HG03095 (cell line): ENCODE results near the gene CCL4.
A peak's percentile ranks its signal among the peaks of the same experiment; 100 is the strongest.
"Not testable (repeated sequence)": the region's sequence is repeated elsewhere in the genome, so short reads cannot be mapped to it uniquely, and the experiment has no call there.

Experiments used
- ATAC-seq: cut with Tn5 transposase; IDR thresholded peaks from one replicate; pipeline ENCODE4 v1.9.1; 2021; ENCODE audit warnings: moderate library complexity; ENCODE audit not compliant: unreplicated experiment

Gene CCL4

DNA sequence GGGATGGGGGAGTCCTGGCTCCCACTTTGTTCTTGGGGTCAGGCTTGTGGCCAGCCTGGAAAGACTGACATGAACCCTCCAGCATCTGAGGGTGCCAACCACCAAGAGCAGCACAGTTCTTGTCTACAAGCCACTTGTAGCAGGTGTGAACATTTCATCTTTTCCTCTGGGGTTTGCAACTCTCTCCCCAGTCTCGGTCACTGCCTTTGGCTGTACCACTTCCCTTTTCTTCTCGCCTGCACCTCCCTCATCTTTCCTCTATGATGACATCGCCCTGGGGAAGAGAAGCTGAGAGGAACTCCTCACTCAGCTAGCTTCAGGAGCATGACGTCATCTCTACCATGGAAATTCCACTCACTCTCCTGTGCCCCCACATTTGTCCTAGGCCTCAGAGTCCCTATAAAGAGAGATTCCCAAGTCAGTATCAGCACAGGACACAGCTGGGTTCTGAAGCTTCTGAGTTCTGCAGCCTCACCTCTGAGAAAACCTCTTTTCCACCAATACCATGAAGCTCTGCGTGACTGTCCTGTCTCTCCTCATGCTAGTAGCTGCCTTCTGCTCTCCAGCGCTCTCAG is at the start of gene CCL4:
TSS of gene CCL4 (plus strand) at position 427 of the 575 bp plus-strand sequence. CDS start at position 506, 79 bp downstream.
- peak; percentile 72 for ATAC-seq

GRCh38 chr17:36055171-36055570 is 48.5 kb upstream of the CCL4 start:
- no peak for ATAC-seq

DNA sequence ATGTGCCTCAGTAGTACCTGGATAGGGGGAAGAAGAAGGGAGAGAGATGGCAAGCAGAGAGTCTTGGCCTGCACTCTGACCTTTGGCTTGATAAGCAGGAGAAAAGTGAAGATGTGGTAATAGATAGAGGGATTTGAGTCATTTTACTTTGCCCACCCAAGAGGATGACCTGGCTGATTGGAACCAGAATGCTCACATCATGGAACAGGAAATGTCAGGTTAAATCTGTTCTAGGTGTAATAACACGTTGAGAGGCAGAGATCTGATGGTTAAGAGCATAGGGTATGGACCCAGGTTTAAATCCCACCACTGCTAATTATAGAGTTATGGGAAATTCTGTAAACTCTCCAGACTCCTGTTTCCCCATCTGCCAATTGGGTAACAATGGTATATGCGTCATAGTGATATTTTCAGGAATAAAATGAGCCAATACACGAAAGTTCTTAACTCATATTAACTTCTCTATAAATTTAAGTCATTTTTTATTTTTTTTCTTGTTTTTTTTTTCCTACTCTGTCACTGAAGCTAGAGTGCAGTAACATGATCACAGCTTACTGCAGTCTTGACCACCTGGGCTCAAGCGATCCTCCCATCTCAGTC is 47.6 kb upstream of the CCL4 start:
- ATAC-seq: no peak

- no peak for ATAC-seq
Measured at GRCh38 chr17:36057911-36058310, 45.7 kb upstream of the CCL4 start.

DNA sequence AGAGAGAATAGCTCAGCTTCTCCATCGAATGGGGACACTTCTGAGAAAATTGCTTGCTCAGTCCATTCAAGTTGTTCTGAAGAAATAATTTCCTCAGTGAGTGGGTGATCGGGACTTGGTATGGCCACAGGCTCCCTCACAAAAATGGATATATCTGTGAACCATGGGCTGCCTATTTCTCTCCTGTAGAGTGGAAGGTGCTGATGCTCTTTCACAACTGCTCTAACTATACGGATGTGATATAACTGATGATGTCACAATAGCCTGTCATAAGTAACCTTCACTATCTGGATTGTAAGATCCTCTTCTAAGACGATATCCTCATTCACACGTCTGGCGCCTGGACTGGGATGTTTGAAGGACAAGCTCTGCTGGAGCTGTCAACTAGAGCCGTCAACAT is 44.2 kb upstream of the CCL4 start:
- no peak for ATAC-seq

DNA sequence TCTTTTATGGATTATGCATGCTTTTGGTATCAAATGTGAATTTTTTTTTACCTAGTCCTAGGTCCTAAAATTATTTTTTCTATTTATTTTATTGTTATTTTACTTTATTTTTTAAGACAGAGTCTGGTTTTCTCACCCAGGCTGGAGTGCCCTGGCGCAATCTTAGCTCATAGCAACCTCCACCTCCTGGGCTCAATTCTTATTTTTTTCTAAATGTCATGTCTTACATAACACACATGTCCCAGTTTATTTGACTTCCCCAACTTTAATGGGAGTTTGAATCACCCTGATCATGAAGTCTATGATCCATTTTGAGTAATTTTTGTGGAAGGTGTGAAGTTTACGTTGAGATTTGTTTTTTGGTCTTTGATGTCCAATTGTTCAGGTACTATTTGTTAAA is 42.8 kb upstream of the CCL4 start:
- no peak for ATAC-seq

DNA sequence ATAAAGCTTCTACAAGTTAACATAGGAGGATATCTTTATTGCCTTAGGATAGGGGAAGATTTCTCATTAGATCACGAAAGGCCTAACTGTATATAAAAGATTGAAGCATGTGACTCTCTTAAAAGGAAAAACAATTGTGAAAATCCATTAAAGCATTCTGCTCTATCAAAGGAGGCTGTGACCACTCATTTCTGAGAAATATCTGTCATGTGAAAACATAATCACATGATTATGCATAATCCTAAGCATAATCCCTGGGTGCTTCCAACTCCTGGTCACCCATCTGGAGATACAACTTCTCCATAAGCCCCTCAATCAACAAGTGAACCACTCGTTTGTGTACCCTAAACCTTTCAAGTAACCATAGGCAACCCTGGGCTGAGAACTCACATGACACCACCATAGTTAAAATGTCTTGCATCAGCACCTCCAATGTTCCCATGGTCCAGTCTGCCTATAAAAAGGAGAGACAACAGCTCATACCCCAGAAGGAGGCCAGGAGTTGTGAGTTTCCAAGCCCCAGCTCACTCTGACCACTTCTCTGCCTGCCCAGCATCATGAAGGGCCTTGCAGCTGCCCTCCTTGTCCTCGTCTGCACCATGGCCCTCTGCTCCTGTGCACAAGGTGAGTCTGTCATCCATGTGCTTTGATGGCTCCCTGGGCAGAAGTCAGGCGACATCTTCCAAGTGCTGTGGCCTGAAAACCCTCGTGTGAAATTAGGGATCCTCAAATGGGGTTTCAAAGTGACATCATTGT is 39.7 kb upstream of the CCL4 start, which contains the start of gene CCL18:
TSS of gene CCL18 (plus strand) at position 487 of the 756 bp plus-strand sequence. CDS start at position 558, 71 bp downstream.
- ATAC-seq: no peak

DNA sequence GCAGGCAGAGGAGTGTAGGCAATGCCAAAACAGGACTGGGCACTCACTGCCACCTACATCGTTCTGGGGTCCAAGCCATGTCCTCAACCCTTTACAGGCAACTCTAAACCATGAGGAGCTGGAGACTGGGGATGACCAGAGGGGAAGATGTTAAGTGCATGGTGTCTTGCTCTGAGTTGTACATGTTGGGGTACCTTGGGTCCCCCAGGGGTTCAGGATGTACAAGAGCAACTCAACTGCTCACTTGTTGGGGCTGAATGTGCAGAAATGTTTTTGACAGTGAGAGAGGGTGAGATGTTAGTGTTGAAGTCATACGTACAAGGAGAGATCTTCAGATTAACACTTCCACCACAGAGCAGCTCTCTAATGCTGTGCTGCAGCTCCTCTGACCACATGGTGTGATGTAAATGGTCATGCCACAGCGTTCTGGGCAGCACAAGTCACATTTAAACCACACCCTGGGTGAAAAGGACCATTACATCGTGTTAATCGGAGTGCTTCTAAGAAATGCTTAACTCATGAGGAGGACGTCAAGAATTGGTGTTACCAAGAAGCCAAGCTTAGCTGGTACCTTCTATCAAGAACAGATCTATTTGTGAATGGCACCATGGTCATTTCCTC is 37.2 kb upstream of the CCL4 start:
- ATAC-seq: no peak

DNA sequence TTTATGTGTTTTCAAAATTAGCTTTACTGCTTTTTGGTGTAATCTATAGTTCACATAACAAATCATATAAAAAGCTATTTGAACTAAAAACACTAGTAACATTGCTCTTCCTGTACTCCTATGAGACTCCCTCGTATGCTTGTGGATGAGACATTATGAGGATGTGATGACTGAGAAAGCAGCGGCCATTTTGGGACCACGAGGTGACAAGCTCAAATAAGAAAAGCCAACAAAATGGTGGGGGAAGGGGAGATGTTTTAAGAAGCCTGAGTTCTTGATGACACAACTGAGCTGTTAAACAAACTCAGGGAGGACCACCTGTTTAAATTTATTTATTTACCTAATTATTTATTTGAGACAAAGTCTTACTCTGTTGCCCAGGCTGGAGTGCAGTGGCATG is 35.1 kb upstream of the CCL4 start:
- ATAC-seq: no peak

DNA sequence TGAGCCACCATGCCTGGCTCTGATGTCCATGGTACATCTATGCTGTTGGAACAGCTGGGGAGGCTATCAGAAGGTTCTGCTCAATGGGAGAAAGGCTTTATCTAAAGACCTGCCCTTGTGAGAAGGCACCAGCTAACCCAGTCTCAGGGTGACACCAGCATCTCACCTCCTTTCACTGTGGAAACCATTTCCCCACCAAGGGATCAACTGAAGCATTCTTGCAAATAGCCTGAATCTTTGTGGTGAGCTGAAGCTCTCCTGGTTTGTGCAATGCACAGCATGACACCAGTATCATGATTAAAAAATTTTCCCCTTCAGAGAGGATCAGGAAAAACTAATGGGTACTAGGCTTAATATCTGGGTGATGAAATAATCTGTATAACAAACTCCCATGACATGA is 34.5 kb upstream of the CCL4 start:
- no peak for ATAC-seq

GRCh38 chr17:36070427-36070826 is 33.2 kb upstream of the CCL4 start:
- ATAC-seq: no peak

DNA sequence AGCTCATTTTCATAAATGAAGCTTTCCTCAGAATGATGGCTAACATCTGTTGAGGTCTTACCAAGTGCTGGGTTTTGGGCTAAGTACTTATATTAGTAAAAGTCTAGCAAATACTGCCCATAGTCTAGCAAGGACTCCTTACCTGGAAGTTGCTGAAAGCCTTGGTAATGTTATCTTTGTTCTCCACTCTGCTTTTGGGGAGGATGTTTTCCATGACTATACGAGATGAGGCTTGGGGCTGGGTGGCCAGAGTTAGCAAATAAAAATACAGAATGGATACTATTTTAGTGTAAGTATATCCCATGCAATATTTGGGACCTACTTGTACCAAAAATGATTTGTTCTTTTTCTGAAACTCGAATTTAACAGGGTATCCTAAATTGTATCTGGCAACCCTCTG is 31.9 kb upstream of the CCL4 start:
- no peak for ATAC-seq

GRCh38 chr17:36072431-36073121 is 31.1 kb upstream of the CCL4 start:
- peak; percentile 50 for ATAC-seq

GRCh38 chr17:36074365-36074764 is 29.3 kb upstream of the CCL4 start:
- ATAC-seq: no peak

DNA sequence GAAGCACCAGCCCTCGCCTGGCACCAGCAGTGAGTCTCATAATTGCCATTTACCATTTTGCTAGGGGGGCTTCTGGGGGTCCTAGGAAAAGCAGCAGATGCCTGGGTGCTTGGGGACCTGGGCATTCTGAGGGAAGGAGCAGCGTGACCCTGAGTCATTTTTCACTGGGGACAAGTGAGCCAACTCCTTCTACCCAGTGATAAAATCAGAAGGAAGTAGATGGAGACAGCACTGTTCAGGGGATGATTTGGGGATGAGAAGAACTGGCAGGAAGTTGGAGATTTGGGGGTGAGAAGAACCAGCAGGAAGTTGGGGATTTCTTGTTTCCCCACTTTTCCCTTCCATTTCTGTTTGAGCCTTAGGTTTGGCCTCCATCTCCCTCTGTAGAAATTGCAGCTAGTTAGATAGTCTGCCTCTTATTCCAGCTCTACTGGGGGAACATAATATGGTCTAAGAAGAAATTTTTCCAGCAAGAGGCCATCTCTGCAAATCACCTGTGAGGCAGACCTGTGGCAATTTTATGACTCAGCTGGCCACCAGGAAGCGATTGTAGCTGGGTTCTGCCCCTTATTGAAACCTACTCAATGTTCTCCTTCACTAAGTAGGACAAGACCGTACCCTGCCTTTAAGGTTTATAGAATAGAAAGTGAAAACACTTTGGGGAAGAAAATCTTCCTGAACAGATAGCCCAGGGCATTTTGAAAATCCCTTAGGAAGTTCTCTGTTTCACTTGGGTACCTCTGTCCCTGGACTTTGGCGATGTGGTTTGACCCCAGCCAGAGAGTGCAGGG is 21.8 kb upstream of the CCL4 start:
- peak; percentile 21 for ATAC-seq

DNA sequence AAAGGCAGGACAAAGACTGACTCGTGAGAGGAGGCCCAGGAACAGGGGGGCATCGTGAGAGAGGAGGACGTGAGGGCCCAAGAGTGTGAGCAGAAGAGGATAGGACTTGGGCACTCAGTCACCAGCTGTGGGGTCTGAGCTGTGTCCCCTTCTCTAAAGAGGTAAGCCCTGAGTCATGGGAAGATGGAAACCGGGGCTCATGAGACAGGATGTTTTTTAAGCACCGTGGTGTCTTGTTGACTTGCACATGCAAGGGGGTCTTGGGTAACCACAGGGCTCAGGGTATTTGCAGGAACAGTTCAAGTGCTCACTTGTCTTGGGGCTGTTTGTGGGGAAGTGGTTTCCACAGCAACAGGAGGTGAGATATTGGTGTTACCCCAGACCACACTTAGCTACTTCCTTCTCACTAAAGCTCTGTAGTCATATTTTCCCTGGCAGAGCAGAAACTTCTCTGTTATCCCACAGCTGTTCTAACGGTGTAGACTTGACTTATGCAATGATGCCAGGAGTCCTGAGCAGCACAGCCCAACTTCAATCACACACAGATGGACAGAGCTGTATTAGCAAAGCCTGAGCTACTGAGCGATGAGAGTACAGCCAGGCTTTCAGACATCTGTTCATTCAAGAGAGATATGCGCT is 21.0 kb upstream of the CCL4 start:
- peak; percentile 53 for ATAC-seq

DNA sequence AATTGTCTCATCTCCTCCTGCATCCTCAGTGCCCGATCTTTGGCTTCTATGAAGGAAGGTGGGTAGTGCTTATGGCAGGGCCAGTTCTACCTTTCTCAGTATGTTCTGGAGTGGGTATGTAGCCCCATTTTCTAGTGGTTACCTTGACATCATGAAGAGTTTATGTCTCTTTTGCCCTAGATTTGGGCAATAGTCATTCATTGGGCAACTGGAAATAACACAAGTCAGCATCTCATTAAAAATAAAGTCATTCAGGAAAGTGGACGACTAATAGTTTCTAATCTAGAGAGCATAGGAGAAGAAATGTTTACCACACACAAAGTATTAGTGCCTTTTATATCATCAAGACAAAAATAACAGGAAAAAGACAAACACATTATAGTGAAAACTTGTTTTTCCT is 19.9 kb upstream of the CCL4 start:
- ATAC-seq: not testable (repeated sequence)

GRCh38 chr17:36085765-36086164 is 17.9 kb upstream of the CCL4 start:
- ATAC-seq: no peak

GRCh38 chr17:36086791-36087190 is 16.8 kb upstream of the CCL4 start:
- ATAC-seq: no peak

DNA sequence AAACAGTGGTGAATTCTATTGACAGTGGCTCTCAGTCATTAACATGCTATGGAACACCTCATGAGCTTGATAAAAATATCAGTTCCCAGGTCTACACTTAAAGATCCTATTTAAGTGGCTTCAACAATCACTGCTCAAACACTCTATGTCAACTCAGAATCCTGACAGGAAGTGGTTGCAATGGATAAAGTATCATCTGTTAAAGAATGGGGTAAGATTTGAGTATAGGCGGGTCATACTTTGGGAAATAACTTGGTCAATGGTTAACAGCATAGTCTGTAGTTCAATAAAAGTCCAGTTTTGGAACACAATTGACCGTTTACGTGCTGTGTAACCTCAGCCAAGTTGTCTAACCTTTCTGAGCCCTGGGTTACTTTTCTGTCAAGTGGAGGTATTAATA is 16.2 kb upstream of the CCL4 start:
- not testable (repeated sequence) for ATAC-seq
